ENCODE measurements around the gene PFN1. TPM values are rescaled to one million over a fixed set of nuclear protein-coding genes. Genes with fewer than 3 reads are reported as not detected.
A peak's percentile ranks its signal among the peaks of the same experiment; 100 is the strongest.

The PFN1 gene
- total RNA-seq, 2 experiments from 2014 or later = 2,029 to 2,329 TPM

DNA sequence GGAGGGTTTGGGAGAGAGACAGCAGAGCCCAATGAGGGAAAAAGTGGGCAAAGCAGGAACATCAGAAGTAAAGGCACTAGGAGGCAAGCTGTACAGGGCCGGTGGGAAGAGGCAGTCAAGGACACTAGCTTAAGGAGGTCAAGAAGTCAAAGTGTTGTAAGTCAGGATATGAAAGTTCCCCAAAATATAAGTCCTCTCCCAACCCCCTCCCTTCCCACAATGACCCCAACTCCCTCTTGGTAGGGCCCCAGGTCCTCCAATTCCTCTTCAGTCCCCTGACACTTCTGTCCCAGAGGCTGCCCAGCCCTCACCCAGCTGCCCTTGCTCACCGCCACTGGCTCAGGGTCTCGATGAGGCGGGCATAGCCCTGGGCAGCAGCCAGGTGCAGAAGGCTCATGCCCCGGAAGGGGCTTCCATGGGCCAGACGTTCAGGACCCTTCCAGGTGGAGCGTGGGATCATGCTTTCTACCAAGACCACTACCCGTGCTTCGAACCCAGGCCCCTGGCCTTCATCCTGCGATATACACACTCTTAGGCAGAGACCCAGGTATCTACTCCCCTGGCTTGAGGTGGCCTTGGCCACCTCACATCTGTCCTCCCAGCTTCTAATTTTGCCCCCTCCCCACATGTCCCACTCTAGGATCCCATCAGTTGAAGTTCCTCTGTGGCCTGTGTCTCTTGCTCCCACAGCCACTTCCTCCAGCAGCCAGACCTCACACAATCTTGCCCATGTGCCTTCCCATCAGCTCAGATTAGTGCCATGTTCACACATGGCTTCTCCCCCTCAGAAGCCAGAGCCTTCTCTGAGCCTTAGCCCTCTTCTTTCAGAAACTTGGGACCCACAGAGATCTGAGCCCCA, 25.2 kb upstream of the PFN1 start:
- H3K4me3 Mint-ChIP-seq = no peak overlapping the region
- H3K4me1 Mint-ChIP-seq = peaks cover 34% of the 10 kb centered on the region
- DNase-seq (no peak), ATAC-seq (no peak)
- no peaks in the 10 kb centered on the region for H3K9me3 Mint-ChIP-seq (ENCODE audit: low read depth)
- peaks cover 47% of the 10 kb centered on the region for H3K36me3 Mint-ChIP-seq
- H3K27ac Mint-ChIP-seq = peak overlapping the region; percentile 20
- no peaks in the 10 kb centered on the region for H3K27me3 Mint-ChIP-seq
- CTCF ChIA-PET = interaction anchor here (1.1 kb wide), 1 partner anchor 63 kb away, joined by 3 read pairs; no protein-coding TSS in a partner anchor

DNA sequence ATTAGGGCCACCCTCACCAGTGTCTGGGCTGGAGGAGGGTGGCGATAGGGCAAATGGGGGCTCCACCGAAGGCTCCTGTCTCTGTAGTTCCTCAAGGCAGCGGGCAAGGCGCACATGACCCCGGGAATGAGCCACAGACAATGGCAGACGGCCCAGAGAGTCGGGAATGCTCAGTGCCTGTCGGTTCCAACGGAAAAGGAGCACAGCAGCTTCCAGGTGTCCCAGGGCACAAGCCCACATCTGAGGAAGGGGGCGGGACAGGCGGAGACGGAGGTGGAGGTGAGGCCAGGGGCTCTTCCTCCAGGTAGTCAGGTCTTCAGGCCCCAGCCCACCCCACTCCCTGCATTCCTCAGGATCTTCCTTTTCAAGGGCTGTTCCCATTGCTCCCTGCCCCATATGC, 24.4 kb upstream of the PFN1 start:
- Mint-ChIP-seq H3K4me3 (no peak overlapping the region), H3K27ac (no peak overlapping the region), H3K27me3 (no peaks in the 10 kb centered on the region), H3K9me3 (ENCODE audit: low read depth) (no peaks in the 10 kb centered on the region), H3K4me1 (peaks cover 34% of the 10 kb centered on the region), H3K36me3 (peaks cover 43% of the 10 kb centered on the region)
- DNase-seq (no peak), ATAC-seq (no peak)
- CTCF ChIA-PET = no interaction called here

DNA sequence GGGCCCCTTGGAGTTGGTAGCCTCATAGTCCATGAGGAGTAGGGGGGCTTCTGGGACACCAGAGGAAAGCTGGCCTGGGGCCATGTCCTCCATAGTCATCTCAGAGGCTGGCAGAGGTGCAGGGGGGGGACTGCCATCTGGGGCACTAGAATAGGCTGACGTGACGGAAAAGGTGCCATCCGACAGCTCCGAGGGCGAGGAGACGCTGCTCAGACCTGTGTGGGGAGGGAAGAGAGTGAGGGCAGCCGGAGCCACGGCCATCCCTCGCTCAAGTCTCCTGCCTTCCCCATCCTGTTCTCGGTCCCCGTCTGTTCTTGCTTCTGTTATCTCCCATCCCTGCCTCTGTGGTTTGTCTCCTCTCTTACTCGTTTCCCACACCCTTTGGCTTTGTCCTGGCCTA, 24.0 kb upstream of the PFN1 start:
- Mint-ChIP-seq H3K36me3 (peaks cover 42% of the 10 kb centered on the region), H3K27me3 (no peaks in the 10 kb centered on the region), H3K9me3 (ENCODE audit: low read depth) (no peaks in the 10 kb centered on the region), H3K27ac (no peak overlapping the region), H3K4me1 (peaks cover 34% of the 10 kb centered on the region), H3K4me3 (no peak overlapping the region)
- CTCF ChIA-PET = interaction anchor here (0.9 to 6.3 kb wide), 2 partner anchors 14 to 91 kb away, joined by 3 to 39 read pairs; partner anchors contain the start of gene CAMTA2
- ATAC-seq (no peak), DNase-seq (no peak)

DNA sequence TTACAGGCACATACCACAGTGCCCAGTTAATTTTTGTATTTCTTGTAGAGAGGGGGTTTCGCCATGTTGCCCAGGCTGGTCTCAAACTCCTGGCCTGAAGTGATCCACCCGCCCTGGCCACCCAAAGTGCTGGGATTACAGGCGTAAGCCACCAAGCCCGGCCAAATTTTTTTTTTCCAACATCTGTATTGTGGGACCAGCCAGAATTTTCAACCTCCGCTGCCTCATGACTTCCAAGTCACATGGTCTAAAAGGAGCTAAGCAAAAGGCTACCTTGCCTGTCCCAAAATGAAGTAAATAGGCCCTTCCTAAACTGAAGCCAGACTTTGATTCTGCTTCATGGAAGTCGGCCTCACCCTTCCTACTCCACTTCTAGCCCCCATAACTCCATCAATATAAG, 23.5 kb upstream of the PFN1 start:
- ATAC-seq (no peak), DNase-seq (no peak)
- no peak overlapping the region for H3K4me3 Mint-ChIP-seq
- CTCF ChIA-PET = interaction anchor here (0.6 to 6.3 kb wide), 6 partner anchors 8 to 91 kb away, joined by 3 to 39 read pairs (median 3); partner anchors contain the start of genes CAMTA2 and PFN1
- peaks cover 34% of the 10 kb centered on the region for H3K4me1 Mint-ChIP-seq
- H3K36me3 Mint-ChIP-seq = peaks cover 41% of the 10 kb centered on the region
- no peaks in the 10 kb centered on the region for H3K27me3 Mint-ChIP-seq
- H3K27ac Mint-ChIP-seq = no peak overlapping the region
- H3K9me3 Mint-ChIP-seq (ENCODE audit: low read depth) = no peaks in the 10 kb centered on the region

DNA sequence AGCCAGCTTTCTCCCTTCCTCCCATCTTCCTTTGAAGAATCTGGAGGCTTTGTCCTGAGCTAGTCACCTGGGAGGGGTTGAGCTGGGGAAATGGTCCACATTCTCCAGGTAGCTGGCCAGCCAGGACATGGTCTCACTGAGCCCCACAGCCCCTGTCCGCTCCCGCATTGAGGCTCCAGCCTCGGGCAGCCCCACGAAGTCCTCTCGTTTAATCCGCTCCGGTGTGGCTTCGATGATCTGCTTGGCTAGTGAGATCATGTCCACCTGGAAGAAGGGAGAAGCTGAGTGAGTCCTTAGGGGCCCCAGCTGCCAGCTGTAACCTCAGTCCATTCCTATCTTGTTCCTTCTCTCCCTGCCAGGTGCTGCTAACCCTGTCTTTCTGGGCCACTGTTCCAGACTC, 21.9 kb upstream of the PFN1 start:
- no peak for DNase-seq
- Mint-ChIP-seq H3K4me3 (no peak overlapping the region), H3K36me3 (peaks cover 42% of the 10 kb centered on the region), H3K4me1 (peaks cover 44% of the 10 kb centered on the region), H3K9me3 (ENCODE audit: low read depth) (no peaks in the 10 kb centered on the region), H3K27me3 (no peaks in the 10 kb centered on the region), H3K27ac (no peak overlapping the region)
- CTCF ChIA-PET = interaction anchor here (1.2 to 6.3 kb wide), 5 partner anchors 10 to 91 kb away, joined by 3 to 39 read pairs (median 8); partner anchors contain the start of genes CAMTA2, RNF167 and SLC25A11
- ATAC-seq = no peak

DNA sequence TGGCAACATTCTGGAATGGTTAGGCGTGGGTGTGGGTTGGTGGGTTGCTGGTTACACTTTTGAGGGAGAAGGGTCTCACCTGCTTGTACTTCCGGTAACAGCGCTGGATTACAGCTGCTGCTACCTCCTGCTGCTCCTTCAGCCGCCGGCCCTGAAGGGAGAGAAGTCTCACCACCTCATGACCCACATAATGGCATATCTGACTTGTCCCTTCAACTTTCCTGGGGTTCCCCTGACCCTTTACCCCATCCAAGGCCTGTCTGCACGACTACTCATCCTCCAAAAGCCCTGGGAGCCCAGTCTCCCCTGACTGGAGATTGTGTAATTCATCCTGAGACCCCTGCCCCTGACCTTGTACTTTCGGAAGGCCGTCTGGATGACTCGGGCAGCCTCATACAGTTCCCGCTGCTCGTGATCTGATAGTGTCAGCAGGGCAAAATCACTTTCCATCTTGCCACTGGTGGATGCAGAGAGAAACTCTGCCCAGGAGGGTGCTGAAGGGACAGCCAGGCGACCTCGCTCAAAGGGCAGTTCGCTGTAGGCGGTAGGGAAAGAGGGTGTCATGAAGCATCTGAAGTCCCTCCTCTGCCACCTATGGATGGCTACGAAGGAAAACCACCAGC, 21.3 kb upstream of the PFN1 start:
- Mint-ChIP-seq H3K27ac (no peak overlapping the region), H3K36me3 (peaks cover 42% of the 10 kb centered on the region), H3K27me3 (no peaks in the 10 kb centered on the region), H3K4me1 (peaks cover 43% of the 10 kb centered on the region), H3K4me3 (no peak overlapping the region), H3K9me3 (ENCODE audit: low read depth) (no peaks in the 10 kb centered on the region)
- no peak for ATAC-seq
- DNase-seq = no peak
- CTCF ChIA-PET = interaction anchor here (1.0 to 6.3 kb wide), 9 partner anchors 11 to 93 kb away, joined by 3 to 39 read pairs (median 5); partner anchors contain the start of genes CAMTA2, CHRNE, RNF167 and SLC25A11

DNA sequence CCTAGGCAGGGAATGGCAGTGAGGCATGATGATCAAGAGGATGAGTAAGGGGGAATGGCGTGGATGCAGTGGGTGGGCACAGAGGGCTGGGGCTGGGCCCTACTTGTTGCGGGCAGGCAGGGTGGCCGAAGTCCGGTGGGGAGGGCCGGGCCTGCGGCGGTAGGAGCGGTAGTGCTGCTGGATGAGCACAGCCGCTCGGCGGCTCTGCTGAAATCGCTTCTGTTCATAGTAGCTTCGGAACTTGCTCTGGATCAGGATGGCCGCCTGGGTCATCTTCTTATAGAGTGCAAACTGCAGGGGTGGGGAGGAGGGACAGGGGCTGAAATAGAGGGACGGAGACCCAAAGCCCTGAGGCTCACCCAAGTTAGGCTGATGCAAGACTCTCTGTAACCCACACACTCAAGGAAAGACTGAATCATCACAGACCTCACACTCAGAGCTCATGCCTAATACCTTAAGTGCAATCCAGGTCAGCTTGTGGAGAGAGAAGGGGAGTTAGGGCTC, 20.8 kb upstream of the PFN1 start:
- ATAC-seq (no peak), DNase-seq (peak; percentile 71)
- Mint-ChIP-seq H3K36me3 (peaks cover 42% of the 10 kb centered on the region), H3K27ac (no peak overlapping the region), H3K4me3 (no peak overlapping the region), H3K27me3 (no peaks in the 10 kb centered on the region), H3K4me1 (peaks cover 41% of the 10 kb centered on the region), H3K9me3 (ENCODE audit: low read depth) (no peaks in the 10 kb centered on the region)
- CTCF ChIA-PET = interaction anchor here (1.0 to 6.3 kb wide), 6 partner anchors 12 to 94 kb away, joined by 3 to 39 read pairs (median 16); partner anchors contain the start of genes CAMTA2, CHRNE, RNF167 and SLC25A11

DNA sequence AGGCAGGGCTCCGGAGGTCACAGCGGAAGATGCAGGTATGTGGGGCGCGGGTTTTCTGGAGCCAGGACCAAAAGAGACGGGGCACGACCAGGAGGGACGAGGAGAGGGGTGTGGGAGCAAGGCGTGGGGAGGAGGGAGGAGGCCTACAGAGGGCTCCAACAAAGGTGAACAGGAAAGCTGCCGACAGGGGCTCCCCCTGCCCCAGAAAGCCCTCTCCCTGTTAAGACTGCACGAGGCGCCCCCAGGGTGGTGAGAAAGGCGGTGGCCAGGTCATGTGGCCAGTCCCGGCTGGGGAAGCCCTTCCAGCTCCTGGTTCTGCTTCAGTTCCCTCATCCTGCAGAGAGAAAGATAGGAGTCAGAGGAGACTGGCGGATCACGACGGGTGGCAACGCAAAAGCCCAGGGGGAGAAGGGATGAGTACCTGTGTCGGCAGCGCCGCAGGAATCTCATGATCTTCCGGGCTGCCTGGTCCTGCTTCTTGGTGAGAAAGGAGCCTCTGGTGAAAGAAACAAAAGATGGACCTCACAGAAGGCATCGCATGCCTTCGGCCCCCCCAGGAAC, 20.2 kb upstream of the PFN1 start:
- Mint-ChIP-seq H3K36me3 (peaks cover 39% of the 10 kb centered on the region), H3K27me3 (no peaks in the 10 kb centered on the region), H3K4me3 (no peak overlapping the region), H3K27ac (no peak overlapping the region), H3K9me3 (ENCODE audit: low read depth) (no peaks in the 10 kb centered on the region), H3K4me1 (peaks cover 36% of the 10 kb centered on the region)
- no peak for ATAC-seq
- CTCF ChIA-PET = interaction anchor here (0.7 to 6.3 kb wide), 11 partner anchors 13 to 94 kb away, joined by 3 to 39 read pairs (median 8); partner anchors contain the start of genes CAMTA2, CHRNE, ENO3 and PFN1
- no peak for DNase-seq

DNA sequence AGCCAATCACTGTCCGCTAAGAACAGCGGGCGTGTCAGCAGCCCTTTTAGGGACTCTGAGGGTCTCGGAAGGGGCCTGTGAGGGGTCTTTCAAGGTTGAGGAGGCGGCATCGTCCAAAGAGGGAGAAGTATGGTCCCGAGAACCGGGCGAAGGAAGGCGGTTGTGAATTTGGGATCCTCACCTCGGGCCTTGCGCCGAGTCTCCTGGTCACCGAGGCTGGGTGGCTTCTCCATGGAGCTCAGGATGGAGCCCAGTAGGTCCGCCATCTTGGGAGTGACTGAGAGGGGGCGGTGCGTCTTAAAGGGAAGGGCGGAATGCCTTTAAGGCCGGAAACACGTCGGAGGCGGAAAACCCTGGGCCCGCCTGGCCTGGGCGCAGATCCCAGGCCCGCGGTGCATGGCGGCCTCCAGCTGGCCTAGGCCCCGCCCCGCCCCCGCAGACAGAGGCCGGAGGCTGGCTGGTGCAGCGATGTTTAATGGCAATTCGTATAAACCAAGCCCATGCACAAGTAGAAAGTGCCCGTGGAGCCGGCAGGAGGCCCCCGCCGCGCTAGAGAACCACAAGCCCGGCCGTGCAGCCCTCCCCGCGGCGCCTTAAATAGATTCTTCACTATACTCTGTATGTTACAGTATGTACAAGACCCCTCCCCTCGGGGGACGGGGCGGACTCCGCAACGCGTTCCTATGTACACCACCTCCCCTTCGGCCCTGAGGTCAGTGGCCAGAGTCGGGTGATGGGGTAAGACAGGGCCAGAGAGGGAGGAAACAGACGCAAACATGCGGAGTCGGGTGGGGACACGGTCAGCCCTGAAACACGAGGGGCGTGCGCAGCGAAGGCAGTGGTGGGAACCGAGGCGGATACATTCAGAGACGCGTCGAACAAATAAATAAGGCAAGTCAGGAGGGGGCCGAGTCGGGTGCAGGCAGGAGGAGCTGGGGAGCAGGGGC, 19.5 kb upstream of the PFN1 start, which contains the start of gene SPAG7:
Gene SPAG7 (minus strand): TSS at position 279 of the 947 bp plus-strand sequence. CDS start 13 bp downstream, at position 266.
- CTCF ChIA-PET = interaction anchor here (0.7 to 6.3 kb wide), 16 partner anchors 10 to 401 kb away, joined by 3 to 39 read pairs (median 7); partner anchors contain the start of genes CAMTA2, ENO3, PFN1 and RNF167
- Mint-ChIP-seq H3K27me3 (no peaks in the 10 kb centered on the region), H3K27ac (no peak within 1 kb of the TSS), H3K9me3 (ENCODE audit: low read depth) (no peaks in the 10 kb centered on the region), H3K4me3 (no peak within 1 kb of the TSS), H3K36me3 (peaks cover 39% of the 10 kb centered on the region), H3K4me1 (peaks cover 36% of the 10 kb centered on the region)
- DNase-seq (peak; percentile 96), ATAC-seq (peak; percentile 73)

DNA sequence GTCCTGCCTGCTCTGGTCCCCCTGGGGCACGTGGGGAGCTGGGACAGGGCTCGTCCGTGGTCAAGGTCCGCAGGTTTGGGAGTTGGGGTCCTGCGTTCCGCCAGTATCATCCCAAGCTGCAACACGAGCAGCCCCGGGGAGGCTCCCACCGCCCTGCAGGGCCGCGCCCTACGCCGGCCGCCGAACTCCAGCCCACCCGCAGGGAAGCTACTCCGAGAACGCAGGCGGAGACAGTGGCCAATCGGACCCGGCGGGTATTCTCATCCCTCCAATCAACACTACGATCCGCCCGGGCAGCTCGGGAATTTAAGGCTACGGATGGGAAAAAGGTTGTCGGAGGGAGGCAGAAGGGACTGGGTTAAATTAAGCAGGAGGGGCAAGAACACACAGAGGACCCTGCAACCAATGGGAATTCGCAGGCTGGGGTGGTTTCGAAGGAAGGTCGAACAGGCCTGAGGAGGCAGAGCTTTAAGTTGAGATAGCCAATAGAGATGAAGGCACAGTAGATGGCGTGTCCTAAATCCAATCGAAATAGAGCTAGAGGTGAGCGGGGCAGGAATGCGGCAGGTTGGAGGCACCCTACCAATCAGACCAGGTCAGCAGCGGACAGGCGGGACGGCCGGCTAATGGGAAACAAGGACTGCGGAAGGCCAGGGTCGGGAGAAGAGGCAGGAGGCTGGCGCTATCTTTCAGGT, 18.7 kb upstream of the PFN1 start:
- Mint-ChIP-seq H3K4me1 (peaks cover 36% of the 10 kb centered on the region), H3K36me3 (peaks cover 34% of the 10 kb centered on the region), H3K27me3 (no peaks in the 10 kb centered on the region), H3K9me3 (ENCODE audit: low read depth) (no peaks in the 10 kb centered on the region), H3K27ac (no peak overlapping the region), H3K4me3 (no peak overlapping the region)
- ATAC-seq (peak; percentile 89), DNase-seq (peak; percentile 99)
- CTCF ChIA-PET = interaction anchor here (1.0 to 6.3 kb wide), 13 partner anchors 9 to 400 kb away, joined by 3 to 39 read pairs (median 9); partner anchors contain the start of genes CAMTA2, ENO3, PFN1 and RNF167

DNA sequence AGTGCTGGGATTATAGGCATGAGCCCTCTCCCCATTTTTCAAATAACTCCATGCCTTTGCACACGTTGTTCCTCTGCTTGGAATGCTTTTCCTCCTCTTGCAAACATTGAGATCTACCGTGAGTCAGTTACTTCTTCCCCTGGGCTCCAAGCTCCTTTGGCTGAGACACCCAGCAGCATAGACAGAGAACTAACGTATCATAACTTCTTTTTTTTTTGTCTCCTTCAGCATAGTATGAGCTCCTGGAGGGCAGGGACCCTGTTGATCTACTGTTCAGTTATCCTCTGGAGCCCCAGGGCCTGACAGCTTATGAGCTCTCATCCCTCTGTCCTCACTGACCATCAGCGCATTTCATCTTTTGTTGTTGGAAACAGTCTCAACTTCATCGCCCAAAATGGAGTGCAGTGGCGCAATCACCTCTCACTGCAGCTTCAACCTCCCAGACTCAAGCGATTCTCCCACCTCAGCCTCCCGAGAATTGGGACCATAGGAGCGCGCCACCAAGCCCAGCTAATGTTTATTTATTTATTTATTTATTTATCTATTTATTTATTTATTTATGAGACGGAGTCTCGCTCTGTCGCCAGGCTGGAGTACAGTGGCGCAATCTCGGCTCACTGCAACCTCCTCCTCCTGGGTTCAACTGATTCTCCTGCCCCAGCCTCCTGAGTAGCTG, 17.1 kb upstream of the PFN1 start:
- peaks cover 30% of the 10 kb centered on the region for H3K4me1 Mint-ChIP-seq

More for the DNA sequence above, 17.1 kb upstream of the PFN1 start:
- CTCF ChIA-PET = interaction anchor here (1.3 to 4.7 kb wide), 3 partner anchors 13 to 56 kb away, joined by 3 to 34 read pairs (median 31); partner anchors contain the start of gene PFN1
- Mint-ChIP-seq H3K4me3 (peak overlapping the region; percentile 44), H3K27ac (no peak overlapping the region), H3K27me3 (no peaks in the 10 kb centered on the region), H3K36me3 (peaks cover 31% of the 10 kb centered on the region), H3K9me3 (ENCODE audit: low read depth) (no peaks in the 10 kb centered on the region)
- ATAC-seq (no peak), DNase-seq (no peak)

Data from activated CD8-positive, alpha-beta memory T cell treated with anti-CD3 and anti-CD28 coated beads, Interleukin-2, amount 10 ng/mL, durations not matched to agents 7 days and 5 days (primary cell).